ENCODE measurements around the gene TCHHL1.

- TF ChIP-seq SUZ12 (IDR thresholded peaks at IDR 0.05; ENCODE audit: extremely low read depth, insufficient read depth, insufficient read length) (no peak), ZNF274 (IDR thresholded peaks at IDR 0.05; ENCODE audit: low read depth, low read length) (no peak), YY1 (IDR thresholded peaks at IDR 0.05; ENCODE audit: insufficient read depth, insufficient read length) (no peak)
Observed at GRCh38 chr1:152036267-152037216, 52.3 kb downstream of the TCHHL1 start, which contains the start of gene S100A11.

Data from NT2/D1 (cell line).